ENCODE measurements around the gene CYBA.

GRCh38 chr16:88638323-88639230 lies 12.3 kb downstream of the CYBA start, which contains the start of gene IL17C:
- TF ChIP-seq CTCF (optimal IDR thresholded peaks at IDR 0.05 in 1 of 3, IDR thresholded peaks at IDR 0.05 in 1 of 3, conservative IDR thresholded peaks at IDR 0.05 in 1 of 3; ENCODE audit: extremely low read depth in 1 of 3, insufficient read depth in 2 of 3, low read length in 3 of 3) (no peak), EZH2 (IDR thresholded peaks at IDR 0.05; ENCODE audit: low read length) (no peak)
